ENCODE results near the gene GPATCH4. TPM values are rescaled to one million over a fixed set of nuclear protein-coding genes. Genes with fewer than 3 reads are reported as not detected.

Gene GPATCH4
- total and polyA plus RNA-seq, 2 of the 4 experiments (the other 2 are of a cell fraction), result 32.6 to 41.8 TPM

DNA sequence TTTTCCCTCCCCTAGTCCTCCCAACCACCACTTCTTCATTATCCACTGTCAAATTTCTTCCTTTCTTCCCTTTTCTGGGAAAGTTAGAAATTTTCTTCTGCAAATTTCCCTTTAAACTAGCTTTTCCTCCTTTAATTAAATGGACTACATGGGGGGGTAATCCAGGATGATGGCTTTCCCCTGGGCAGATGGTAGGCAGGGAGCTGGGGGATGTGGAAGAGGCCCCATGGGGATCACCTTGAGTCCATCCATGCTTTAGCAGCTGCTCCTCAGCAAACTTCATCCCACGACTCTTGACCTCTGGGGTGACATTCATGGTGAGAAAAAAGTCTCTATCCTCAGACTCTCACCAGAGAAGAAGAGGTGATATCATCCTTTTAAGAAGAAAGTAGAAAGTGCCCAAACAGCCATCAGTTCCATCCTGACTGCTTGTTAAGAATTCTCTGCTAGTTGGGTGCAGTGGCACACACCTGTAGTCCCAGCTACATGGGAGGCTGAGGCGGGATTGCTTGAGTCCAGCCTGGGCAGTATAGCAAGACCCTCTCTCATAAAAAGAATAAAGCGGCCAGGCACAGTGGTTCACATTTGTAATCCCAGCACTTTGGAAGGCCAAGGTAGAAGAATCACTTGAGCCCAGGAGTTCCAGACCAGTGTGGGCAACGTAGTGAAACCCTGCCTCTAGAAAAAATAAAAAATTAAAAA is 2.4 kb downstream of the GPATCH4 start:
- H3K56ac ChIP-seq (ENCODE audit: extremely low read depth, insufficient read depth, low read length), result no peak overlapping the region
- intact Hi-C loops (cut with micrococcal nuclease), result no loop called here
- no peak overlapping the region for H2BK15ac ChIP-seq (ENCODE audit: low read depth, low read length)
- no peak overlapping the region for H4K5ac ChIP-seq (ENCODE audit: low read depth, low read length)
- no peak overlapping the region for H2BK120ac ChIP-seq (ENCODE audit: low read depth, low read length)
- no peak overlapping the region for H4K91ac ChIP-seq (ENCODE audit: insufficient read depth, low read depth, low read length)
- CTCF ChIA-PET, result no interaction called here
- no TSS peak for BruUV-seq (replicated peaks)
- H3K27ac ChIP-seq (ENCODE audit: insufficient read depth, low read length), result no peak overlapping the region
- peaks cover 14% of the 10 kb centered on the region for H3K9me1 ChIP-seq (ENCODE audit: insufficient read depth, low read length)
- H2AFZ ChIP-seq (replicated peaks; ENCODE audit: low read length, poor library complexity), result no peak overlapping the region
- peaks cover 33% of the 10 kb centered on the region for H3K36me3 ChIP-seq (ENCODE audit: control insufficient read depth, insufficient read depth, low read length)
- no peaks in the 10 kb centered on the region for H4K20me1 ChIP-seq (ENCODE audit: insufficient read depth, low read length)
- H3K4ac ChIP-seq (ENCODE audit: low read depth, low read length), result no peak overlapping the region
- H3K14ac ChIP-seq (replicated peaks; ENCODE audit: low read depth, low read length), result no peak overlapping the region
- ATAC-seq (ENCODE audit: low read depth), result no peak
- no peak overlapping the region for H2AK5ac ChIP-seq (ENCODE audit: low read depth, low read length)
- DNase-seq, result no peak
- no peak overlapping the region for H2AK9ac ChIP-seq (replicated peaks; ENCODE audit: low read depth, low read length, poor library complexity)
- TF ChIP-seq NFE2L2 (IDR thresholded peaks at IDR 0.05; ENCODE audit: low read depth, low read length) (no peak), RAD21 (IDR thresholded peaks at IDR 0.05; ENCODE audit: low read length) (no peak), MXI1 (IDR thresholded peaks at IDR 0.05; ENCODE audit: borderline replicate concordance, low read depth, low read length) (no peak), POLR2A (IDR thresholded peaks at IDR 0.05; ENCODE audit: low read depth, low read length) (no peak), CEBPB (IDR thresholded peaks at IDR 0.05; ENCODE audit: low read depth, low read length) (no peak), RFX5 (IDR thresholded peaks at IDR 0.05; ENCODE audit: low read depth, low read length) (no peak), MAFK (IDR thresholded peaks at IDR 0.05; ENCODE audit: low read depth, low read length) (no peak), RCOR1 (IDR thresholded peaks at IDR 0.05; ENCODE audit: insufficient replicate concordance, low read length) (no peak), CHD1 (IDR thresholded peaks at IDR 0.05; ENCODE audit: low read depth, low read length) (no peak), FOS (IDR thresholded peaks at IDR 0.05; ENCODE audit: low read depth, low read length) (no peak), SMC3 (IDR thresholded peaks at IDR 0.05; ENCODE audit: low read depth, low read length) (no peak), BHLHE40 (IDR thresholded peaks at IDR 0.05; ENCODE audit: low read depth, low read length) (no peak), MAZ (IDR thresholded peaks at IDR 0.05; ENCODE audit: borderline replicate concordance, low read depth, low read length) (no peak)
- TF ChIP-seq, protein P1, sequence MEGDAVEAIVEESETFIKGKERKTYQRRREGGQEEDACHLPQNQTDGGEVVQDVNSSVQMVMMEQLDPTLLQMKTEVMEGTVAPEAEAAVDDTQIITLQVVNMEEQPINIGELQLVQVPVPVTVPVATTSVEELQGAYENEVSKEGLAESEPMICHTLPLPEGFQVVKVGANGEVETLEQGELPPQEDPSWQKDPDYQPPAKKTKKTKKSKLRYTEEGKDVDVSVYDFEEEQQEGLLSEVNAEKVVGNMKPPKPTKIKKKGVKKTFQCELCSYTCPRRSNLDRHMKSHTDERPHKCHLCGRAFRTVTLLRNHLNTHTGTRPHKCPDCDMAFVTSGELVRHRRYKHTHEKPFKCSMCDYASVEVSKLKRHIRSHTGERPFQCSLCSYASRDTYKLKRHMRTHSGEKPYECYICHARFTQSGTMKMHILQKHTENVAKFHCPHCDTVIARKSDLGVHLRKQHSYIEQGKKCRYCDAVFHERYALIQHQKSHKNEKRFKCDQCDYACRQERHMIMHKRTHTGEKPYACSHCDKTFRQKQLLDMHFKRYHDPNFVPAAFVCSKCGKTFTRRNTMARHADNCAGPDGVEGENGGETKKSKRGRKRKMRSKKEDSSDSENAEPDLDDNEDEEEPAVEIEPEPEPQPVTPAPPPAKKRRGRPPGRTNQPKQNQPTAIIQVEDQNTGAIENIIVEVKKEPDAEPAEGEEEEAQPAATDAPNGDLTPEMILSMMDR (conservative IDR thresholded peaks at IDR 0.05; ENCODE audit: low read depth, low read length), result no peak
- TF ChIP-seq, protein P2, sequence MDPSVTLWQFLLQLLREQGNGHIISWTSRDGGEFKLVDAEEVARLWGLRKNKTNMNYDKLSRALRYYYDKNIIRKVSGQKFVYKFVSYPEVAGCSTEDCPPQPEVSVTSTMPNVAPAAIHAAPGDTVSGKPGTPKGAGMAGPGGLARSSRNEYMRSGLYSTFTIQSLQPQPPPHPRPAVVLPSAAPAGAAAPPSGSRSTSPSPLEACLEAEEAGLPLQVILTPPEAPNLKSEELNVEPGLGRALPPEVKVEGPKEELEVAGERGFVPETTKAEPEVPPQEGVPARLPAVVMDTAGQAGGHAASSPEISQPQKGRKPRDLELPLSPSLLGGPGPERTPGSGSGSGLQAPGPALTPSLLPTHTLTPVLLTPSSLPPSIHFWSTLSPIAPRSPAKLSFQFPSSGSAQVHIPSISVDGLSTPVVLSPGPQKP (IDR thresholded peaks at IDR 0.05; ENCODE audit: borderline replicate concordance, low read depth, low read length), result no peak
- TF ChIP-seq, protein P3, sequence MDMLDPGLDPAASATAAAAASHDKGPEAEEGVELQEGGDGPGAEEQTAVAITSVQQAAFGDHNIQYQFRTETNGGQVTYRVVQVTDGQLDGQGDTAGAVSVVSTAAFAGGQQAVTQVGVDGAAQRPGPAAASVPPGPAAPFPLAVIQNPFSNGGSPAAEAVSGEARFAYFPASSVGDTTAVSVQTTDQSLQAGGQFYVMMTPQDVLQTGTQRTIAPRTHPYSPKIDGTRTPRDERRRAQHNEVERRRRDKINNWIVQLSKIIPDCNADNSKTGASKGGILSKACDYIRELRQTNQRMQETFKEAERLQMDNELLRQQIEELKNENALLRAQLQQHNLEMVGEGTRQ (IDR thresholded peaks at IDR 0.05; ENCODE audit: low read depth, low read length), result no peak
- no peak overlapping the region for H3K4me3 ChIP-seq (ENCODE audit: insufficient read depth, low read depth, low read length)
- no CpG with 5 or more reads among the region's 4 CpGs for WGBS, 2 experiments (ENCODE audit: extremely low coverage in 2 of 2, insufficient read length in 1 of 2)
- no peaks in the 10 kb centered on the region for H3K9me3 ChIP-seq (ENCODE audit: control insufficient read depth, insufficient read depth, low read length)
- no peak overlapping the region for H2BK5ac ChIP-seq (ENCODE audit: low read depth, low read length, poor library complexity, severe bottlenecking)
- in situ Hi-C loops (cut with MboI; ENCODE audit: low sequenced_read_pairs), result no loop called here
- no peaks in the 10 kb centered on the region for H3K27me3 ChIP-seq (ENCODE audit: control insufficient read depth, insufficient read depth, low read length)
- 0 out of 2 replicates have a peak, but pooled peaks cover 4% of the 10 kb centered on the region for H3K4me1 ChIP-seq (ENCODE audit: control insufficient read depth, insufficient read depth, low read length)
- H3K9ac ChIP-seq (ENCODE audit: low read depth, low read length), result no peak overlapping the region
- no peak overlapping the region for H4K8ac ChIP-seq (ENCODE audit: low read depth in 2 of 2, low read length in 2 of 2)
- POLR2A ChIA-PET (ENCODE audit: unreplicated experiment), result no interaction called here
- peaks cover 16 to 57% of the 10 kb centered on the region in 2 experiments for H3K79me1 ChIP-seq (ENCODE audit: low read depth in 1 of 2, low read length in 2 of 2)
- dilution Hi-C loops (cut with HindIII; ENCODE audit: low sequenced_read_pairs, unreplicated experiment), result no loop called here
- no peak overlapping the region for H3K23ac ChIP-seq (ENCODE audit: low read depth, low read length)
- H3K4me2 ChIP-seq (ENCODE audit: low read depth, low read length), result no peak overlapping the region
- no peak overlapping the region for H2BK20ac ChIP-seq (ENCODE audit: low read depth, low read length)
- no peak overlapping the region for H3K18ac ChIP-seq (ENCODE audit: low read depth, low read length)

Data from IMR-90 (cell line).